H9 (cell line): ENCODE data around the gene MUC4. TPM values are rescaled to one million over a fixed set of nuclear protein-coding genes. Genes with fewer than 3 reads are reported as not detected.

Experiments used
- DNase-seq: peaks from one replicate; pipeline ENCODE4 v3.0.0-alpha.2; 2017
- H2AFZ ChIP-seq: one replicate; pipeline ENCODE4 v1.6.1; 2013; ENCODE audit warnings: mild to moderate bottlenecking, low read length, control low read depth, moderate library complexity
- H2AK5ac ChIP-seq: 2 replicates; pipeline ENCODE4 v1.6.1; 2013; ENCODE audit warnings: low read length, control low read depth, mixed read lengths; ENCODE audit not compliant: insufficient read length
- H2BK120ac ChIP-seq: one replicate; pipeline ENCODE4 v1.6.1; 2013; ENCODE audit warnings: low read depth, mild to moderate bottlenecking, low read length, control low read depth, inconsistent platforms; ENCODE audit not compliant: poor library complexity, severe bottlenecking
- H2BK12ac ChIP-seq: 2 replicates; pipeline ENCODE4 v1.6.1; 2013; ENCODE audit warnings: low read length, control low read depth, mixed read lengths, low read depth; ENCODE audit not compliant: insufficient read length
- H2BK15ac ChIP-seq: 2 replicates; pipeline ENCODE4 v1.6.1; 2013; ENCODE audit warnings: low read depth, low read length, control low read depth
- H2BK20ac ChIP-seq: one replicate; pipeline ENCODE4 v1.6.1; 2013; ENCODE audit warnings: low read depth, mild to moderate bottlenecking, low read length, control low read depth, inconsistent platforms; ENCODE audit not compliant: poor library complexity, severe bottlenecking
- H2BK5ac ChIP-seq: 2 replicates; pipeline ENCODE4 v1.6.1; 2013; ENCODE audit warnings: low read length, control low read depth, mixed read lengths; ENCODE audit not compliant: insufficient read length
- H3K14ac ChIP-seq: 2 replicates; pipeline ENCODE4 v1.6.1; 2013; ENCODE audit warnings: low read length, control low read depth; ENCODE audit not compliant: insufficient read depth
- H3K18ac ChIP-seq: 2 replicates; pipeline ENCODE4 v1.6.1; 2013; ENCODE audit warnings: low read depth, mild to moderate bottlenecking, mixed read lengths, low read length, control low read depth; ENCODE audit not compliant: insufficient read length
- H3K23ac ChIP-seq: 2 replicates; pipeline ENCODE4 v1.6.1; 2013; ENCODE audit warnings: low read length, control low read depth, mixed read lengths, low read depth; ENCODE audit not compliant: insufficient read length
- H3K23me2 ChIP-seq: 2 replicates; pipeline ENCODE4 v1.6.1; 2013; ENCODE audit warnings: low read depth, mild to moderate bottlenecking, mixed read lengths, low read length, control low read depth; ENCODE audit not compliant: insufficient read length, poor library complexity, severe bottlenecking
- H3K27ac ChIP-seq: 2 replicates; pipeline ENCODE4 v1.5.1; 2013; ENCODE audit warnings: low read length, control low read depth, mixed read lengths, low read depth; ENCODE audit not compliant: insufficient read length
- H3K27me3 ChIP-seq: 2 replicates; pipeline ENCODE4 v1.6.1; 2013; ENCODE audit warnings: low read length, control low read depth, inconsistent platforms; ENCODE audit not compliant: insufficient read depth
- H3K4ac ChIP-seq: 2 replicates; pipeline ENCODE4 v1.6.1; 2013; ENCODE audit warnings: low read depth, mild to moderate bottlenecking, control low read depth, inconsistent platforms, low read length, moderate library complexity
- H3K4me1 ChIP-seq: 2 replicates; pipeline ENCODE4 v1.6.1; 2013; ENCODE audit warnings: low read length, control low read depth, inconsistent platforms; ENCODE audit not compliant: insufficient read depth
- H3K4me2 ChIP-seq: 2 replicates; pipeline ENCODE4 v1.6.1; 2013; ENCODE audit warnings: low read length, control low read depth, mixed read lengths; ENCODE audit not compliant: insufficient read length, insufficient read depth
- H3K56ac ChIP-seq: 2 replicates; pipeline ENCODE4 v1.6.1; 2013; ENCODE audit warnings: low read depth, mild to moderate bottlenecking, mixed read lengths, low read length, control low read depth; ENCODE audit not compliant: insufficient read length
- H3K79me1 ChIP-seq: 2 replicates; pipeline ENCODE4 v1.6.1; 2013; ENCODE audit warnings: low read depth, mild to moderate bottlenecking, moderate library complexity, low read length, control low read depth, inconsistent platforms; ENCODE audit not compliant: insufficient read depth, poor library complexity, severe bottlenecking
- H3K79me2 ChIP-seq: 2 replicates; pipeline ENCODE4 v1.6.1; 2013; ENCODE audit warnings: low read length, control low read depth, inconsistent platforms; ENCODE audit not compliant: insufficient read depth
- H3K9ac ChIP-seq: 2 replicates; pipeline ENCODE4 v1.6.1; 2013; ENCODE audit warnings: low read length, control low read depth, mixed read lengths; ENCODE audit not compliant: insufficient read length; ENCODE audit errors: extremely low read depth
- H3K9me3 ChIP-seq: one replicate; pipeline ENCODE4 v1.6.1; 2013; ENCODE audit warnings: low read depth, low read length, inconsistent platforms; ENCODE audit not compliant: control insufficient read depth
- H3T11ph ChIP-seq: one replicate; pipeline ENCODE4 v1.6.1; 2013; ENCODE audit warnings: mild to moderate bottlenecking, low read length, control low read depth, inconsistent platforms
- H4K20me1 ChIP-seq: one replicate; pipeline ENCODE4 v1.6.1; 2013; ENCODE audit not compliant: control insufficient read depth, insufficient read length, insufficient read depth
- H4K5ac ChIP-seq: 2 replicates; pipeline ENCODE4 v1.6.1; 2013; ENCODE audit warnings: low read depth, mild to moderate bottlenecking, mixed read lengths, low read length, control low read depth; ENCODE audit not compliant: insufficient read length
- H4K8ac ChIP-seq: replicated peaks from 2 replicates; pipeline ENCODE4 v1.6.1; 2013; ENCODE audit warnings: low read length, control low read depth, mixed read lengths, low read depth; ENCODE audit not compliant: insufficient read length
- H4K91ac ChIP-seq: 2 replicates; pipeline ENCODE4 v1.6.1; 2013; ENCODE audit warnings: low read depth, mild to moderate bottlenecking, moderate library complexity, mixed read lengths, low read length, control low read depth; ENCODE audit not compliant: insufficient read length
- H3K27ac Mint-ChIP-seq, 3 experiments: 2 replicates in 2 of 3; 3 replicates in 1 of 3; pipeline ENCODE4 v1.8.0; 2020 to 2021; ENCODE audit warnings: mixed read lengths in 3 of 3, mild to moderate bottlenecking in 1 of 3, moderate library complexity in 1 of 3
- H3K27me3 Mint-ChIP-seq: 2 replicates; pipeline ENCODE4 v1.8.0; 2021; ENCODE audit warnings: low read depth, mild to moderate bottlenecking, moderate library complexity, mixed read lengths
- H3K36me3 Mint-ChIP-seq, 3 experiments: 2 replicates in 2 of 3; 3 replicates in 1 of 3; pipeline ENCODE4 v1.8.0; 2020 to 2021; ENCODE audit warnings: low read depth in 3 of 3, mixed read lengths in 3 of 3; ENCODE audit not compliant: insufficient read depth in 1 of 3
- H3K4me1 Mint-ChIP-seq, 2 experiments: 2 replicates each; pipeline ENCODE4 v1.8.0; 2020; ENCODE audit warnings: mixed read lengths in 2 of 2
- H3K4me3 Mint-ChIP-seq, 2 experiments: 2 replicates in 1 of 2; 3 replicates in 1 of 2; pipeline ENCODE4 v1.8.0; 2020 to 2021; ENCODE audit warnings: mild to moderate bottlenecking in 2 of 2, mixed read lengths in 2 of 2, moderate library complexity in 1 of 2
- H3K9me3 Mint-ChIP-seq, 2 experiments: 2 replicates in 1 of 2; 3 replicates in 1 of 2; pipeline ENCODE4 v1.8.0; 2020; ENCODE audit warnings: mild to moderate bottlenecking in 2 of 2, mixed read lengths in 2 of 2, moderate library complexity in 1 of 2
- CTCF ChIP-seq: fragments of 200-600 bp; sonication (generic); conservative IDR thresholded peaks from 3 replicates; pipeline ENCODE4 v1.8.0; 2021; ENCODE audit warnings: antibody characterized with exemption, mild to moderate bottlenecking
- WGBS: extraction: QIAGEN DNeasy Blood & Tissue Kit; methylation state at CpG from one replicate; pipeline ENCODE4 v1.1.7; 2013; ENCODE audit warnings: missing lambda C conversion rate, low lambda C conversion rate, mixed read lengths; ENCODE audit not compliant: insufficient read length; ENCODE audit errors: extremely low coverage; 5-methylcytosine and 5-hydroxymethylcytosine counted together
- total RNA-seq: library from RNA; stranded (reverse); gene quantifications from 2 replicates; pipeline ENCODE4 v1.2.1, GENCODE V29; 2021

Gene MUC4
- total RNA-seq, 1 experiment from 2014 or later, result 1.2 TPM

GRCh38 chr3:195796795-195797194, 14.9 kb downstream of the MUC4 start:
- Histone ChIP-seq H3K27ac (no peak overlapping the region), H3K4me2 (no peak overlapping the region), H2AFZ (no peak overlapping the region), H3K9ac (no peak overlapping the region), H3T11ph (no peak overlapping the region), H3K79me1 (no peaks in the 10 kb centered on the region), H4K8ac (no peak overlapping the region), H2BK15ac (no peak overlapping the region), H3K4ac (no peak overlapping the region), H3K23me2 (no peaks in the 10 kb centered on the region), H3K9me3 (no peaks in the 10 kb centered on the region), H3K14ac (no peak overlapping the region), H4K20me1 (no peaks in the 10 kb centered on the region), H3K23ac (no peak overlapping the region), H3K56ac (no peak overlapping the region), H3K18ac (no peak overlapping the region), H4K91ac (no peak overlapping the region), H2AK5ac (no peak overlapping the region), H2BK20ac (no peak overlapping the region), H3K79me2 (no peaks in the 10 kb centered on the region), H3K27me3 (no peaks in the 10 kb centered on the region), H4K5ac (no peak overlapping the region), H2BK5ac (no peak overlapping the region), H3K4me1 (0 out of 2 replicates have a peak, but pooled peaks cover under 1% of the 10 kb centered on the region), H2BK120ac (no peak overlapping the region), H2BK12ac (no peak overlapping the region)
- no peak for TF ChIP-seq CTCF
- Mint-ChIP-seq H3K27ac (no peak overlapping the region), H3K36me3 (no peaks in the 10 kb centered on the region; a peak in 2 of 7 replicates), H3K4me1 (peaks cover 14 to 18% of the 10 kb centered on the region in 2 experiments), H3K9me3 (peaks cover 2 to 8% of the 10 kb centered on the region in 2 experiments; a peak in 2 of 5 replicates), H3K4me3 (no peak overlapping the region), H3K27me3 (peaks cover 5% of the 10 kb centered on the region)
- no peak for DNase-seq
- no CpG with 5 or more reads among the region's 11 CpGs for WGBS
